Putamen (tissue), 1 donor: ENCODE measurements around the gene MYH16.
"Not testable (repeated sequence)": the region's sequence is repeated elsewhere in the genome, so short reads cannot be mapped to it uniquely, and the experiment has no call there.

Experiments used
- DNase-seq: peaks from one replicate; pipeline ENCODE4 v3.0.0-alpha.2; 2016; ENCODE audit warnings: low spot score

The MYH16 gene

GRCh38 chr7:99272476-99273045 lies at the start of gene MYH16:
MYH16 (plus strand) TSS chr7:99272839.
- no peak for DNase-seq

GRCh38 chr7:99224263-99224898 lies 48.3 kb upstream of the MYH16 start:
- not testable (repeated sequence) for DNase-seq

GRCh38 chr7:99224899-99225265 lies 47.8 kb upstream of the MYH16 start:
- no peak for DNase-seq

GRCh38 chr7:99229234-99229633 lies 43.4 kb upstream of the MYH16 start:
- DNase-seq = no peak

GRCh38 chr7:99232082-99232770 lies 40.4 kb upstream of the MYH16 start:
- no peak for DNase-seq

GRCh38 chr7:99232955-99233354 lies 39.7 kb upstream of the MYH16 start:
- not testable (repeated sequence) for DNase-seq

GRCh38 chr7:99234185-99234584 lies 38.5 kb upstream of the MYH16 start:
- no peak for DNase-seq

- no peak for DNase-seq
Measured at GRCh38 chr7:99235925-99236324, 36.7 kb upstream of the MYH16 start.

- DNase-seq = not testable (repeated sequence)
Measured at GRCh38 chr7:99237876-99238275, 34.8 kb upstream of the MYH16 start.

- no peak for DNase-seq
Measured at GRCh38 chr7:99238558-99239341, 33.9 kb upstream of the MYH16 start.

GRCh38 chr7:99242682-99243081 lies 30.0 kb upstream of the MYH16 start:
- no peak for DNase-seq

- no peak for DNase-seq
Measured at GRCh38 chr7:99243751-99244337, 28.8 kb upstream of the MYH16 start.

GRCh38 chr7:99244939-99245338 lies 27.7 kb upstream of the MYH16 start:
- DNase-seq = no peak

GRCh38 chr7:99248391-99249095 lies 24.1 kb upstream of the MYH16 start:
- DNase-seq = no peak

- no peak for DNase-seq
Measured at GRCh38 chr7:99249985-99250575, 22.6 kb upstream of the MYH16 start.

GRCh38 chr7:99252166-99252895 lies 20.3 kb upstream of the MYH16 start:
- no peak for DNase-seq

GRCh38 chr7:99253369-99253768 lies 19.3 kb upstream of the MYH16 start:
- DNase-seq = no peak

- no peak for DNase-seq
Measured at GRCh38 chr7:99254390-99254789, 18.2 kb upstream of the MYH16 start.

- no peak for DNase-seq
Measured at GRCh38 chr7:99255463-99255862, 17.2 kb upstream of the MYH16 start.

GRCh38 chr7:99257065-99257464 lies 15.6 kb upstream of the MYH16 start:
- no peak for DNase-seq

- DNase-seq = no peak
Measured at GRCh38 chr7:99257675-99258074, 15.0 kb upstream of the MYH16 start.
